ENCODE results near the gene KRTAP9-7. TPM values are rescaled to one million over a fixed set of nuclear protein-coding genes. Genes with fewer than 3 reads are reported as not detected.
"Not testable (repeated sequence)": the region's sequence is repeated elsewhere in the genome, so short reads cannot be mapped to it uniquely, and the experiment has no call there.

KRTAP9-7 gene, protein sequence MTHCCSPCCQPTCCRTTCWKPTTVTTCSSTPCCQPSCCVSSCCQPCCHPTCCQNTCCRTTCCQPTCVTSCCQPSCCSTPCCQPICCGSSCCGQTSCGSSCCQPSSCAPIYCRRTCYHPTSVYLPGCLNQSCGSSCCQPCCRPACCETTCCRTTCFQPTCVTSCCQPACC
- polyA plus RNA-seq (ENCODE audit: insufficient read length in 3 of 3), result not detected
- long read RNA-seq, donor 1, result 0 reads
- long read RNA-seq, donor 2, result 0 reads
- long read RNA-seq, donor 3, result 0 reads
- long read RNA-seq, donor 4, result 0 reads
- long read RNA-seq, donor 5, result 0 reads
- long read RNA-seq, donor 6, result 0 reads
- long read RNA-seq, donor 7, result 0 reads
- long read RNA-seq, donor 8, result 0 reads
- long read RNA-seq, donor 9, result 0 reads
- long read RNA-seq, donor 10, result 0 reads
- long read RNA-seq, donor 11, result 0 reads
- long read RNA-seq, donor 12, result 0 reads
- long read RNA-seq, donor 13, result 0 reads
- long read RNA-seq, donor 14, result 0 reads
- long read RNA-seq, donor 15, result 0 reads
- long read RNA-seq, donor 16, result 0 reads

GRCh38 chr17:41275648-41276190, at the start of gene KRTAP9-7:
TSS of gene KRTAP9-7 (plus strand) at chr17:41275698. CDS start at chr17:41275698, 0 bp downstream.
- not testable (repeated sequence) for DNase-seq (ENCODE audit: extremely low read depth in 1 of 11, low read depth in 9 of 11, low spot score in 4 of 11)

DNA sequence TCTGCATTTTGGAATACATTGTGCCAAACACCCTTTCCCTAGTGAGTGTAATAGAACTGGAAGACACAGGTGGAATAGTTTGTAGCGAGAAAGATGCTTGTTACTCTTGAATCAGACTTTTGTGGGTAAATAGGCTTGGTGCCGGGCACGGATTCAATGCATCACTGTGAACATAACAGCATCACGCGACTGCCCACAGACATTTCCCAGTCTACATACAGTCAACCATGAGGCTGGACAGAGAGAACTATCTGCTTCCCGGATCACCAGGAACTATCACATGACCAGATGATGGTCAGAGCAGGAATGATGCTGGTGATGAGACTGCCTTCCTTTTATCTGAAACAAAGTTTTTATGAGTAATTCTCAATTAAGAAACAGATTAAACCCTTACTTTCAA, 49.4 kb upstream of the KRTAP9-7 start:
- no peak for DNase-seq (ENCODE audit: extremely low read depth in 1 of 11, low read depth in 9 of 11, low spot score in 4 of 11)

GRCh38 chr17:41226598-41227095, 48.9 kb upstream of the KRTAP9-7 start, which contains the start of gene KRTAP9-2:
TSS of gene KRTAP9-2 (plus strand) at chr17:41226648. CDS start at chr17:41226655, 7 bp downstream.
- DNase-seq (ENCODE audit: extremely low read depth in 1 of 11, low read depth in 9 of 11, low spot score in 4 of 11), result not testable (repeated sequence)

DNA sequence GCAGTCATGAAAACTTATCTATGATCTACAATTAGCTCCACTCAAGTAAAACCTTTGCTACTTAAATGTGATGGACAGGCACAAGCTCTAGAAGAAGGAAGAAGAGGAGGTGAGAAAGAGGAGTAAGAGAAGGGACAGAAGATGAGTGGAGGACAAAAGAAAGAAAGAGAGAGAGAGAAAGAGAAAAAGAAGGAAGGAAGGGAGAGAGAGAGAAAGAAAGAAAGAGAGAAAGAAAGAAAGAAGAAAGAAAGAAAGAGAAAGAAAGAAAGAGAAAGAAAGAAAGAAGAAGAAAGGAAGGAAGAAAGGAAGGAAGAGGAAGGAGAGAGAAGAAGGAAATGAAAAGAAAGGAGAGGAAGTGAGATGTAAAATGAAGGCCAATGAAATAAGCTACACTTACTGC, 45.4 kb upstream of the KRTAP9-7 start:
- no peak for DNase-seq (ENCODE audit: extremely low read depth in 1 of 11, low read depth in 9 of 11, low spot score in 4 of 11)

GRCh38 chr17:41231731-41232130, 43.8 kb upstream of the KRTAP9-7 start:
- DNase-seq (ENCODE audit: extremely low read depth in 1 of 11, low read depth in 9 of 11, low spot score in 4 of 11), result no peak

DNA sequence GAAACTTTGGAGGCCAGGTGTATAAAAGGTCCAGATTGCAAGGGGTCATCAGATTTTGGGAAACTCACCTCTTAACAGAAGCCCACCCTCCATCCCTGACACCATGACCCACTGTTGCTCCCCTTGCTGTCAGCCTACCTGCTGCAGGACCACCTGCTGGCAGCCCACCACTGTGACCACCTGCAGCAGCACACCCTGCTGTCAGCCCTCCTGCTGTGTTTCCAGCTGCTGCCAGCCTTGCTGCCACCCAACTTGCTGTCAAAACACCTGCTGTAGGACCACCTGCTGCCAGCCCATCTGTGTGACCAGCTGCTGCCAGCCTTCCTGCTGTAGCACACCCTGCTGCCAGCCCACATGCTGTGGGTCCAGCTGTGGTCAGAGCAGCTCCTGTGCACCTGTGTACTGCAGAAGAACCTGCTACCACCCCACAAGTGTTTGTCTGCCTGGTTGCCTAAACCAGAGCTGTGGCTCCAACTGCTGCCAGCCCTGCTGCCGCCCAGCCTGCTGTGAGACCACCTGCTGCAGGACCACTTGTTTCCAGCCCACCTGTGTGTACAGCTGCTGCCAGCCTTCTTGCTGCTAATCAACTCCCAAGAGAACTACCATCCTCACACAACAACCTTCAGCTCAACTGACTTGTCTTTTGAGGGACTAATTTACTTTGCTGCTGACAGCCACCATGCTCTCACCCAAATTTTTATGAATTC, 42.9 kb upstream of the KRTAP9-7 start, which contains the start of gene KRTAP9-3:
Gene KRTAP9-3 (plus strand): TSS at position 51 of the 707 bp plus-strand sequence. CDS start 53 bp downstream, at position 104.
- not testable (repeated sequence) for DNase-seq (ENCODE audit: extremely low read depth in 1 of 11, low read depth in 9 of 11, low spot score in 4 of 11)

- not testable (repeated sequence) for DNase-seq (ENCODE audit: extremely low read depth in 1 of 11, low read depth in 9 of 11, low spot score in 4 of 11)
Observed at GRCh38 chr17:41237116-41237515, 38.4 kb upstream of the KRTAP9-7 start.

GRCh38 chr17:41237949-41238437, 37.5 kb upstream of the KRTAP9-7 start, which contains the start of gene KRTAP9-8:
TSS of gene KRTAP9-8 (plus strand) at chr17:41237999. CDS start at chr17:41238052, 53 bp downstream.
- not testable (repeated sequence) for DNase-seq (ENCODE audit: extremely low read depth in 1 of 11, low read depth in 9 of 11, low spot score in 4 of 11)

GRCh38 chr17:41246995-41247787, 28.3 kb upstream of the KRTAP9-7 start:
- DNase-seq (ENCODE audit: extremely low read depth in 1 of 11, low read depth in 9 of 11, low spot score in 4 of 11), result not testable (repeated sequence)

DNA sequence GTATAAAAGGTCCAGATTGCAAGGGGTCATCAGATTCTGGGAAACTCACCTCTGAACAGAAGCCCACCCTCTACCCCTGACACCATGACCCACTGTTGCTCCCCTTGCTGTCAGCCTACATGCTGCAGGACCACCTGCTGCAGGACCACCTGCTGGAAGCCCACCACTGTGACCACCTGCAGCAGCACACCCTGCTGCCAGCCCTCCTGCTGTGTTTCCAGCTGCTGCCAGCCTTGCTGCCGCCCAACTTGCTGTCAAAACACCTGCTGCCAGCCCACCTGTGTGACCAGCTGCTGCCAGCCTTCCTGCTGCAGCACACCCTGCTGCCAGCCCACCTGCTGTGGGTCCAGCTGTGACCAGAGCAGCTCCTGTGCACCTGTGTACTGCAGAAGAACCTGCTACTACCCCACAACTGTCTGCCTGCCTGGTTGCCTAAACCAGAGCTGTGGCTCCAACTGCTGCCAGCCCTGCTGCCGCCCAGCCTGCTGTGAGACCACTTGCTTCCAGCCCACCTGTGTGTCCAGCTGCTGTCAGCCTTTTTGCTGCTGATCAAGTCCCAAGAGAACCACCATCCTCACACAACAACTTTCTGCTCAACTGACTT, 25.8 kb upstream of the KRTAP9-7 start, which contains the start of gene KRTAP9-4:
Gene KRTAP9-4 (plus strand): TSS at position 51 of the 604 bp plus-strand sequence. CDS start 34 bp downstream, at position 85.
- not testable (repeated sequence) for DNase-seq (ENCODE audit: extremely low read depth in 1 of 11, low read depth in 9 of 11, low spot score in 4 of 11)

- no peak for DNase-seq (ENCODE audit: extremely low read depth in 1 of 11, low read depth in 9 of 11, low spot score in 4 of 11)
Observed at GRCh38 chr17:41251261-41251660, 24.2 kb upstream of the KRTAP9-7 start.

DNA sequence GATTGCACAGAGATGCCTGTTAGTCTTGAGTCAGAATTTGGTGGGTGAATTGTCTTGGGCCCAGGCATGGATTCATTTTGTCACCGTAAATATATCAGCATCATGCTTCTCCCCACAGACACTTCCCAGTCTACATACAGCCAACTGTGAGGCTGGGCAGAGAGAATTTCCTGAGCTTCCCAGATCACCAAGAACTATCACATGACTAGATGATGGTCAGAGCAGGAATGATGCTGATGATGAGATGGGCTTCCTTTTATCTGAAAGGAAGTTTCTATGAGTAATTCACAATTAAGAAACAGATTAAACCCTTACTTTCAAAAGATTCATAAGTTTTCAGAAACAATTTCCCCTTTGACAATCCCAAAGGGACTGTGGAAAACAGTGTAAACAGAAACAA, 20.6 kb upstream of the KRTAP9-7 start:
- DNase-seq (ENCODE audit: extremely low read depth in 1 of 11, low read depth in 9 of 11, low spot score in 4 of 11), result no peak

GRCh38 chr17:41255381-41256290, 19.9 kb upstream of the KRTAP9-7 start, which contains the start of gene KRTAP9-9:
TSS of gene KRTAP9-9 (plus strand) at chr17:41255384.
- not testable (repeated sequence) for DNase-seq (ENCODE audit: extremely low read depth in 1 of 11, low read depth in 9 of 11, low spot score in 4 of 11)

GRCh38 chr17:41256291-41256685, 19.2 kb upstream of the KRTAP9-7 start:
- no peak for DNase-seq (ENCODE audit: extremely low read depth in 1 of 11, low read depth in 9 of 11, low spot score in 4 of 11)

DNA sequence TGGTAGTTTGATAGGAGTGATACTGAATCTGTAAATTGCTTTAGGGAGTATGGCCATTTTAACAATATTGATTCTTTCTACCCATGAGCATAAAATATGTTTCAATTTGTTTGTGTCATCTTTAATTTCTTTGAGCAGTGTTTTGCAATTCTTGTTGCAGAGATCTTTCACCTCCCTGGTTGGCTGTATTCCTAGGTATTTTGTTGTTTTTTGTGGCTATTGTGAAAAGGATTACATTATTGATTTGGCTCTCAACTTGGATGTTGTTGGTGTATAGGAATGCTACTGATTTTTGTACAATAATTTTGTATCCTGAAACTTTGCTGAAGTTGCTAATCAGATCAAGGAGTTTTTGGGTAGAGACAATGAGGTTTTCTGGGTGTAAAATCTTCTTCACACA, 17.1 kb upstream of the KRTAP9-7 start:
- DNase-seq (ENCODE audit: extremely low read depth in 1 of 11, low read depth in 9 of 11, low spot score in 4 of 11), result no peak

DNA sequence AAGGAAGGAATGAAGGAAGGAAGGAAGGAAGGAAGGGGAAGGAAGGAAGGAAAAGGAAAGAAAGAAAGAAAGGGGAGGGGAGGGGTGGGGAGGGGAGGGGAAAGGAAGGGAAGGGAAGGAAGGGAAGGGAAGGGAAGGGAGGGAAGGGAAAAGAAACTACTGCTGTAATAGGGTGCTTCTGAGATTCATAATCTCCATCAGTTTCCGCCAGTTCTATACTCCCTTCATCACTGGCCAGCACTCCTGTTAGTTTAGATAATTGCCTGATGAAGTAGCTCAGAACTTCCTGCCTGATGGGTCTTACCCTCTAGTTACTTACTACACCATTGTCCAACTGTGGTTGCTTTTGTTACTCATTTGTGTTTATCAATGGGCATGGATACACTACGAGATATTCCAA, 12.3 kb upstream of the KRTAP9-7 start:
- DNase-seq (ENCODE audit: extremely low read depth in 1 of 11, low read depth in 9 of 11, low spot score in 4 of 11), result no peak

- DNase-seq (ENCODE audit: extremely low read depth in 1 of 11, low read depth in 9 of 11, low spot score in 4 of 11), result no peak
Observed at GRCh38 chr17:41264599-41264998, 10.9 kb upstream of the KRTAP9-7 start.
